Osteoblast (primary cell): ENCODE measurements around the gene LPAR1. TPM values are rescaled to one million over a fixed set of nuclear protein-coding genes. Genes with fewer than 3 reads are reported as not detected.
A peak's percentile ranks its signal among the peaks of the same experiment; 100 is the strongest.

Source experiments
- DNase-seq: peaks from one replicate; pipeline ENCODE4 v3.0.0; 2011; ENCODE audit warnings: low spot score, mixed read lengths; ENCODE audit not compliant: insufficient read length; ENCODE audit errors: missing footprints
- H2AFZ ChIP-seq: 2 replicates; pipeline ENCODE4 v1.6.0; 2011; ENCODE audit warnings: mild to moderate bottlenecking, low read length
- H3K27ac ChIP-seq: 2 replicates; pipeline ENCODE4 v1.5.1; 2011; ENCODE audit warnings: mild to moderate bottlenecking, low read depth, low read length, moderate library complexity
- H3K27me3 ChIP-seq: 2 replicates; pipeline ENCODE4 v1.6.0; 2012; ENCODE audit warnings: mild to moderate bottlenecking, control low read depth, inconsistent platforms, low read length, moderate library complexity; ENCODE audit not compliant: insufficient read depth
- H3K36me3 ChIP-seq: 2 replicates; pipeline ENCODE4 v1.5.1; 2011; ENCODE audit warnings: mild to moderate bottlenecking, low read length, control low read depth, moderate library complexity; ENCODE audit not compliant: insufficient read depth
- H3K4me1 ChIP-seq: 2 replicates; pipeline ENCODE4 v1.5.1; 2011; ENCODE audit warnings: mild to moderate bottlenecking, low read length, control low read depth, moderate library complexity; ENCODE audit not compliant: insufficient read depth
- H3K4me2 ChIP-seq: 2 replicates; pipeline ENCODE4 v1.6.0; 2011; ENCODE audit warnings: mild to moderate bottlenecking, low read length; ENCODE audit not compliant: insufficient read depth
- H3K4me3 ChIP-seq: fragments of 200-600 bp; sonication (generic); 3 replicates; pipeline ENCODE4 v1.5.1; 2012; ENCODE audit warnings: mild to moderate bottlenecking, low read length, inconsistent platforms; ENCODE audit not compliant: insufficient read depth
- H3K79me2 ChIP-seq: 2 replicates; pipeline ENCODE4 v1.6.0; 2012; ENCODE audit warnings: mild to moderate bottlenecking, low read length, control low read depth, inconsistent platforms; ENCODE audit not compliant: insufficient read depth
- H3K9me3 ChIP-seq: 2 replicates; pipeline ENCODE4 v1.5.1; 2011; ENCODE audit warnings: low read depth, low read length, control low read depth
- H4K20me1 ChIP-seq: 2 replicates; pipeline ENCODE4 v1.6.0; 2012; ENCODE audit warnings: mild to moderate bottlenecking, low read length, control low read depth; ENCODE audit not compliant: insufficient read depth
- CTCF ChIP-seq: IDR thresholded peaks from 2 replicates; pipeline ENCODE4 v1.5.1; 2011; ENCODE audit warnings: mild to moderate bottlenecking, low read depth, low read length, moderate library complexity; ENCODE audit errors: extremely low read depth
- total RNA-seq: library from RNA; depleted of rRNA; stranded (reverse); fragments of >200 nt; gene quantifications from 2 replicates; pipeline ENCODE4 v1.2.3, GENCODE V29; 2012

Gene LPAR1
- total RNA-seq, 1 donor: 151 TPM

DNA sequence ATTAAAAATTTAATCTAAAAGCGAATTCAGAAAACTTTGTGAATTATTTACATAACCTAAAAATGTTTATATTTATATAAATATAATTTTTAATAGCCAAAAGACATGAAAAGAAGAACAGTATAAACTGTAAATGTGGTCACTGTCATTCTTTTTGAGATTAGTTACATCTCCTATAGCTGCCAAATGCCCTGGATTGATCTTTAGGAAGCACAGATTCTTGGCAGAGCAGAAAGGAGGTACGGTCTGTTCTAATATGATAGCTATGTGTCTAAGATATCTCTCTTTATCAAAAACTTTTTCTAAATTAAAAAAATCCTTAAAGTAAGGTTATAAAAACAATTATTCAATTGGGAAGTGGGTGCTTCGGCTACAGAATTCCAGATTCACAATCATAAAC, 151.0 kb downstream of the LPAR1 start:
- TF ChIP-seq CTCF: no peak

GRCh38 chr9:110886832-110887231, 151.4 kb downstream of the LPAR1 start:
- Histone ChIP-seq H3K4me1 (peaks cover 17% of the 10 kb centered on the region), H3K27me3 (no peaks in the 10 kb centered on the region), H4K20me1 (no peaks in the 10 kb centered on the region), H3K79me2 (peaks cover 85% of the 10 kb centered on the region), H3K9me3 (no peaks in the 10 kb centered on the region), H2AFZ (no peak overlapping the region), H3K4me2 (no peak overlapping the region), H3K4me3 (no peak overlapping the region), H3K36me3 (no peaks in the 10 kb centered on the region), H3K27ac (peak overlapping the region; percentile 77)
- no peak for TF ChIP-seq CTCF
- no peak for DNase-seq

More for the DNA sequence above, 151.0 kb downstream of the LPAR1 start:
- Histone ChIP-seq H3K27me3 (no peaks in the 10 kb centered on the region), H3K4me3 (no peak overlapping the region), H3K79me2 (peaks cover 85% of the 10 kb centered on the region), H3K4me2 (peak overlapping the region; percentile 28), H3K27ac (peak overlapping the region; percentile 77), H3K9me3 (no peaks in the 10 kb centered on the region), H2AFZ (no peak overlapping the region), H3K36me3 (no peaks in the 10 kb centered on the region), H3K4me1 (peaks cover 19% of the 10 kb centered on the region), H4K20me1 (no peaks in the 10 kb centered on the region)
- DNase-seq: no peak

DNA sequence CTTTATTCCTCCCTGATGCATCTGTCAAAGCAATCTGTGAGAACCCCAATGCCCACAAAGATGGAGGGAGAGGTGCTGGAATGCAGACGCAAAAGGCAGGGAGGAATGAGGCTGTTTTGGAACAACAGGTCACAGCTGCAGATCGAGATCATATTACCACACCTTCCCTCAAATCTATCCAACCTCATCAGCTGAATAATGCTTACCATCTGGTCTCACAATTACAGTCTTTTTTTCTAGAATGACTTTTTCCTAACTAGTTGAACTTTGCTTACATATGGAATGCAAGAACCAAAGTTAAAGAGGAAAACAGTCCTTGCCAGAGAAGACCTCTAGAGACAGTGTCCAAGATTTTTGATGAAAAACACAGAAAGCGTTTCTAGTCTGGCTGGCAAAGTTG, 158.1 kb downstream of the LPAR1 start:
- peaks cover 6% of the 10 kb centered on the region for H3K4me1 ChIP-seq

GRCh38 chr9:110877374-110877773, 160.9 kb downstream of the LPAR1 start:
- Histone ChIP-seq H3K79me2 (peaks cover 83% of the 10 kb centered on the region), H3K27ac (no peak overlapping the region)

More for the DNA sequence above, 158.1 kb downstream of the LPAR1 start:
- peak; percentile 8 for DNase-seq
- Histone ChIP-seq H3K27ac (no peak overlapping the region), H3K27me3 (no peaks in the 10 kb centered on the region), H2AFZ (no peak overlapping the region), H4K20me1 (no peaks in the 10 kb centered on the region), H3K9me3 (no peaks in the 10 kb centered on the region), H3K4me3 (no peak overlapping the region), H3K79me2 (peaks cover 91% of the 10 kb centered on the region), H3K36me3 (peaks cover 3% of the 10 kb centered on the region), H3K4me2 (no peak overlapping the region)
- no peak for TF ChIP-seq CTCF

More at GRCh38 chr9:110877374-110877773, 160.9 kb downstream of the LPAR1 start:
- Histone ChIP-seq H3K4me3 (no peak overlapping the region), H3K4me1 (peaks cover 6% of the 10 kb centered on the region), H3K36me3 (peaks cover 21% of the 10 kb centered on the region), H3K4me2 (no peak overlapping the region), H4K20me1 (no peaks in the 10 kb centered on the region), H3K9me3 (no peaks in the 10 kb centered on the region), H3K27me3 (no peaks in the 10 kb centered on the region), H2AFZ (no peak overlapping the region)
- no peak for DNase-seq
- TF ChIP-seq CTCF: no peak
